GM23248 (cell line): Measurements from ENCODE around the gene PEPD.

Experiments used
- EZH2 ChIP-seq: fragments of 200-600 bp; sonication (generic); IDR thresholded peaks from 2 replicates; pipeline ENCODE4 v1.6.1; 2018; ENCODE audit warnings: antibody characterized with exemption, mild to moderate bottlenecking; ENCODE audit not compliant: insufficient read depth, poor library complexity, severe bottlenecking
- EZH2phosphoT487 ChIP-seq: fragments of 200-600 bp; sonication (generic); IDR thresholded peaks from 2 replicates; pipeline ENCODE4 v1.6.1; 2018; ENCODE audit warnings: antibody characterized with exemption, moderate library complexity, mild to moderate bottlenecking, low read depth; ENCODE audit not compliant: insufficient read depth

- TF ChIP-seq EZH2 (no peak), EZH2phosphoT487 (no peak)
Observed at GRCh38 chr19:33347300-33347699, 174.3 kb downstream of the PEPD start.
